ENCODE results near the gene ORC3. TPM values are rescaled to one million over a fixed set of nuclear protein-coding genes. Genes with fewer than 3 reads are reported as not detected.

The ORC3 gene
- total and polyA plus RNA-seq, 7 experiments from 2014 or later: 17.7 to 40.3 (median 28.2) TPM

DNA sequence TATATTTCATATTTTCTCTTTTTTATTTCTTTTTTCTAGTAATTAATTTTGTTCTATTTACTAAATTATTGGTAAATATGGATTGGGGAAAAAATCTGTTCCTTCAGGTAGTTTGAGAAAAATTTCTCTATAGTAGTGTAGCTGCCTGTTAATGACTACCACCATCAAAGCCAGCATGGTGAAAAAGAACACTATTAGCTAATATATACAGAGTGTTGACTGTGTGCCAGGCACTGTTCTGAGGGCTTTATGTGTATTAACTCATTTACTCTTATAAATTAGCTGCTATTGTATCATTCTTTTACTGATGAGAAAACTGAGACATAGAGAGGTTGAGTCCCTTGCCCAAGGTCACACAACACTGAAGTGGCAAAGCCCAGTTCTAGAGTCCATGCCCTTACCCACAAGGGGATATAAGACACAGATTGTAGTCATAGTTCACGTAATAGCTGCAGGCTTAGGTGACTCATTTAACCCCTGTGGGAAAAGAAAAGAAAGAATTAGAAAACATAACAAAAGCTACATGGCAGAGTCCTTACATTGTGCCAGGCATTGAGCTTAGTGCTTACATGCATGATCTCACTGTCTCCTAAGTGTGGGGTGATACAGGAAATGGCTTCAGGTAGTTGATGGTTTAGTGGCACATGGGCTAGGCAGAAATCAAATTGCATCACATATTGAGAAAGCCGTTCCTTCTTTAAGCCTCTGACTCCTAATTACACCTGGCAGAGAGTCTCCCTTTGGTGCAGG lies 124.3 kb downstream of the ORC3 start:
- H3K36me3 Mint-ChIP-seq: no peaks in the 10 kb centered on the region
- Histone ChIP-seq H3K4me1 (ENCODE audit: control insufficient read depth in 2 of 2, insufficient read depth in 2 of 2, low read length in 2 of 2) (peaks cover 0 to 11% of the 10 kb centered on the region in 2 donors), H3K27ac (ENCODE audit: low read depth, low read length) (no peak overlapping the region), H3K4me3 (ENCODE audit: low read length) (no peak overlapping the region), H3K27me3 (ENCODE audit: control insufficient read depth in 2 of 2, insufficient read depth in 2 of 2, low read length in 2 of 2) (no peaks in the 10 kb centered on the region), H3K9me3 (ENCODE audit: control insufficient read depth in 2 of 3, low read length in 3 of 3) (no peaks in the 10 kb centered on the region), H3K36me3 (ENCODE audit: control insufficient read depth in 2 of 3, insufficient read depth in 3 of 3, low read length in 3 of 3) (no peaks in the 10 kb centered on the region)
- H3K4me3 Mint-ChIP-seq: no peak overlapping the region
- ATAC-seq (peak; percentile 33), DNase-seq (no peak)
- intact Hi-C loops (cut with micrococcal nuclease): no loop called here
- H3K9me3 Mint-ChIP-seq: no peaks in the 10 kb centered on the region
- no peak overlapping the region for H3K27ac Mint-ChIP-seq
- CTCF ChIA-PET: no interaction called here
- no peaks in the 10 kb centered on the region for H3K27me3 Mint-ChIP-seq
- POLR2A ChIA-PET: no interaction called here
- peaks cover 0 to 10% (median 0%) of the 10 kb centered on the region in 7 donors for H3K4me1 Mint-ChIP-seq

Other genes starting within 250 kb of the ORC3 start
- gene C6orf163, start 245.3 kb upstream of the ORC3 start, total RNA-seq: 1 to 10 TPM; 1.3 to 6.9 (median 4.0) TPM
- gene C6orf163, start 245.3 kb upstream of the ORC3 start, polyA plus RNA-seq: under 1 TPM; 0.65 to 0.86 TPM
- gene CFAP206, start 182.2 kb upstream of the ORC3 start, total RNA-seq: not detected
- not detected for gene CFAP206, start 182.2 kb upstream of the ORC3 start, polyA plus RNA-seq
- 10 to 100 TPM; 10.4 to 23.4 (median 15.6) TPM for gene SLC35A1, start 117.2 kb upstream of the ORC3 start, total RNA-seq
- 10 to 100 TPM; 29.2 to 32.6 TPM for gene SLC35A1, start 117.2 kb upstream of the ORC3 start, polyA plus RNA-seq
- gene RARS2, start 148 bp upstream of the ORC3 start, total RNA-seq: 10 to 100 TPM; 21.0 to 40.0 (median 24.2) TPM
- 10 to 100 TPM; 32.3 to 37.2 TPM for gene RARS2, start 148 bp upstream of the ORC3 start, polyA plus RNA-seq
- gene AKIRIN2, start 112.1 kb downstream of the ORC3 start, total RNA-seq: 100 to 1,000 TPM in 1 of 5 experiments, 10 to 100 TPM in 4; 36.0 to 197 (median 57.4) TPM
- 10 to 100 TPM; 28.8 to 38.5 TPM for gene AKIRIN2, start 112.1 kb downstream of the ORC3 start, polyA plus RNA-seq

Data from naive thymus-derived CD4-positive, alpha-beta T cell (primary cell).